HG03575 (cell line): ENCODE measurements around the gene C1QL3.
A peak's percentile ranks its signal among the peaks of the same experiment; 100 is the strongest.

Source experiments
- ATAC-seq: cut with Tn5 transposase; IDR thresholded peaks from one replicate; pipeline ENCODE4 v1.9.1; 2021; ENCODE audit not compliant: unreplicated experiment, insufficient number of reproducible peaks, low FRiP score; ENCODE audit errors: extremely low read depth

The C1QL3 gene

DNA sequence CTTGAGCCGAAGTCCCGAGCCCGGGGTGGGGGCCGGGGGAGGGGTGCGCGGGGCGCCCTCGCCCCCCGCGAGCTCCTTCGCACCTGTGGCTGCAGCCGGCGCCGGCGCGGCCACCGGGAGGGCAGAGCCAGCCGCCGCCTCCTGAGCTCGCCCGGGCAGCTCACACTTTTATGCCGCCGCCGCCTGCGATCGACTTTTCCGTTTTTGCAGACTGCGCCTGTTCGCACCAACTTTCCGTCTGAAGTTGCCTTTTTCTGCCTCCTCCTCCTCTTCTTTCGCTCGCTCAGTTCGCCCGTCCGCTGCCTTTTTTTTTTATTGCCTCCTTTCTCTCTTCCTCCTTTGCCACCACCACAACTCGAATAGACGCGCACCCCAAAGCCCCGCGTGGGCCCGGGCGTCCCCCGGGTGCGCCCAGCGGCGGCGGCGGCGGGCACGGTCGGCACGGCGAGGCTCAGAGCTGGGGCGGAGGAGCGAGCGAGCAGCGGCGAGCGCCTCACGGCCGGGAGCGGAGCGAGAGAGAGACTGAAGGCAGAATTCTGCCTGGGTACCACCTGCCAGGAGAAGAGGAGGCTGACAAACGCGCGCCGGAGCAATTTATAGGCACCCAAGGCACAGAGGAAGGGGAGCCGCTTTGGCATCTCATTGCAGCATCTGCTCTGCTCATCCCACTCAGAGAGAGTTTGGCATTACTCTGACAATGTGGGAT, at the start of gene C1QL3:
Gene C1QL3 (minus strand): TSS at position 569 of the 706 bp plus-strand sequence. CDS start 814 bp downstream, outside the sequence.
- no peak for ATAC-seq

DNA sequence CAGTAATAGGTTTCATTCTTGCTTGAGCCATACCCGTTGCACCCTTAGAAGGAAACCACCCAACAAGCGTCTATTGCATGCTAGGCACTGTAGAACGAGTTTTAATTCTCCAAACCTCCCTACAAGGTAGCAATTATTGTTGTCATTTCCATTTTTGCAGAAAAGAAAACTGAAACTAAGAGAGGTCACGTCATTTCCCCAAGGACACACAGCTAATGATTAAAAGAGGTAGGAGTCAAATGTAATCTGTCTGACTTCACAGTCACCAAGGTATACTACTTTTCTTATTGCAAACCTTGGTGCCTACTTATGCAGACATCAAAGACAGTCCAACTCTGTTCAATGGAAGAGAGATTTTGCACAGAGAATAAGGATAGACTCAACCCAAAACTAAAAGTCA, 49.1 kb upstream of the C1QL3 start:
- ATAC-seq, result peak; percentile 97

DNA sequence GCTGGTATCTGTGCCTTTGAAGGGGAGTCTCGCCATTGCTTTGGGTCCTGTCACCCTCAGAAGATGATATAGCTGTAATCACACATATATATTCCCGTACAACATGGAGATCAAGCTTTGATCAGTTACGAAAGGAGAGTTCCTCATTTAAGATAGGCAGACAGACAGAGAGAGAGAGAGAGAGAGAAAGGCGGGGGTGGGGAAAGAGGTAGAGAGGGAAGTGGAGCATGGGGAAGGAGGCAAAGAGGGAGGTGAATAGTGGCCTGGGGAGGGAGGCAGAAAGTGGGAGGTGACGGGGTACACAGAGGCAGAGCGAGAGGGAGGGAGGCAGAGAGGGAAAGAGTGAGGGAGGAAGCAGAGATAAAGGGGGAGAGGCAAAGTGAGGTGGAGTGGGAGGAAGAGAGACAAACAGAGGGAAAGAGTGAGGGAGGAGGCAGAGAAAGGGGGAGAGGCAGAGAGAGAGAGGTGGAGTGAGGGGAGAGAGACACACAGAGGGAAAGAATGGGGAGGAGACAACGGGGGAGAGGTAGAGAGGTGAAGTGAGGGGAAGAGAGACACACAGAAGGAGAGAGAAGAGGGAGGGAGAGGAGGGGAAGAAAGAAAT, 44.6 kb upstream of the C1QL3 start:
- ATAC-seq, result no peak

DNA sequence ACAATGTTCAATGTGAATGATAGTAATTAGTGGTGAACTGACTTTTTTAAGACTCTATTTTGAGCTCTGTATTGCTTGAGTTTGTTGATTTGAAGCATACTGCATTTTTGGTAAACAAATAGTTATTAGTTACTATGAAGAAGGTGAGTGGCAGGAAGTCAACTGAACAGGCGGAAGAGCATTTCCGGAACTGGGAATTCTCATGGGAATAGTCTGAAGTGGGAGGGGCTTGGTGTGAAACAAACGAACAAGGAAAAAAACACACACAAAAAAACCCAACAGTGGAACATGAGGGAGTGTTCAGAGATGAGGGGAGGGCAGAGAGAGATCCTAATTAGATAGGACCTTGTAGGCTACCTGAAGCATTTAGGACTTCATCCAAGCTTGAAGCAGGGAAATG, 43.9 kb upstream of the C1QL3 start:
- ATAC-seq, result no peak

DNA sequence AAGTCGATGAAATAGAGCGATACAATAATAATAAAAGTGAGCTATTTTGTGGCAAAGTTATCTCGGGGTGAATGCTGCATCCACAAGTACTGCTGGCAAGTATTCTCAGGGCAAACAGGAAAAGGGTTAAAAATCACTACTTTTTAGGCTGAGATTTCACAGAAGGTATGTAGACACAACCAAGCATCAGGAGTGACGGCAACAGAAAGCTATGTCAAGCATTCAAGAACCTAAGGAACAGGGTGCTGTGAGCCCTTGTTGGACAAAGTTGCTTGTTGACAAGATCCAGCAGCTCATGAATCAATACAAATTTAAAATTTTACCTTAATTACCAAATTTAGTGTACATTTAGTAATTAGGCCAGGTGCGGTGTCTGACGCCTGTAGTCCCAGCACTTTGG, 41.2 kb upstream of the C1QL3 start:
- ATAC-seq, result no peak

DNA sequence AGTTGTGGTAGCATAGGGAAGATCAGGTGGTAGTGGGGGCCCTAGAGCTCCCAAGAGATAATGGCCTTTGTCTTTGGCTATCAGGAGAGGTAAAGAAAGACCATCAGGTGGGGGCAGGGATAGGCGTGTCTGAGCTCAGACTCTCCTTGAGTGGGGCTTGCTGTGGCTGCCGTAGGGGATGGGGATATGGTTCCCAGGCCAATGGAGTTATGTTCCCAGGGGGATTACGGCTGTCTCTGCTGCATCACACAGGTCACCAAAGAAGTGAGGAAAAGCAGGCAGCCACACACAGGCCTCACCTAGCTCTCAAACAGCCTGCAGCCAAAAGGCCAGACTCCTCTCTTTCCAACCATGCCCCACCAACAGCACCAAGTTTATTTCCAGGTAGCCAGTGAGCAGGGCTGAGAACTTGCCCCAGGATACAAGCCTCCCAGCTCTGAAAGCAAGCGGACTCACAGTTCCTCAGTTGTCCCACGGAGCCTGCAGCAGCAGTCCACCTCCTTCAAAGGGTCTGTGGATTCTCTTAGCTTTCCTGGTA, 37.6 kb upstream of the C1QL3 start:
- no peak for ATAC-seq

DNA sequence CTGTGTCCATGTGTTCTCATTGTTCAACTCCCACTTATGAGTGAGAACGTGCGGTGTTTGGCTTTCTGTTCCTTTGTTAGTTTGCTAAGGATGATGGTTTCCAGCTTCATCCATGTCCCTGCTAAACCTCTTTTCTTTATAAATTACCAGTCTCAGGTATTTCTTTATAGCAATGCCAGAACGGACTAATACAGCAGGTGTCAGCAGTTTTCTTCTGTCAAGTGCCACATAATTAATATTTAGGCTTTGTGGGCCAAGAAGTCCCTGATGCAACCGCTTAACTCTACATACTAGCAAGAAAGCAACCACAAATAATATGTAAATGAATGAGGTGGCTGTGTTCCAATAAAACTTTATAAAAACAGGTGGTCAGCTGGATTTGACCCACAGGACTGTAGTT, 26.3 kb upstream of the C1QL3 start:
- ATAC-seq, result no peak

DNA sequence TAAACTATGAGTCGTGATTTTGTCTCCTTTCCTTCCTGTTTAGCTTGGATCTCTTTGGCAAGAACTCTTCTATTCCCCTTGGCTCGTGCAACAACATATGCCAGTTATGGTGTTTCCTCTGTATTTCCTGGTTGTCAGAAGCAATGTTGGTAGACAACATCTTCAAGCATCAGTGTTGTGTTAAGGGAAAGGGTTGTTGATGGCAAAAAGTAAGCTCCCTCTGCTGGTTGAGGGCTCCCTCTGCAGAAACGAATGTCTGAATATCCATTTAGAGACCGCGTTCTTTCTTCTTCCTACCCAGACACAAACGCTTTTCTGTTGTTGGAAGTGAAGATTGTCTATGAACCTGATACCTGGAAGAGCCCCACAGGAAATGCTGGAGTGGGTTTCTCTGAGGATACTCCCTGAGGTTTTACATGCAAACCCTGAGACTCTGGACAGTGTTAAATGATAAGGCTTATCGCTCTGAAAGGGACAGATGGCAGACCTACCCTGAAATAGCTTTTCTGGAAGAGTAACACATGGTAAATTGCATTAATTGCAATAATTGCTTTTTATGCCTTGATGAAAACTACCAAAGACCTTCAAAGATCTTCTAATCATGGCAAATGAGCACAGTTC, 23.5 kb upstream of the C1QL3 start:
- no peak for ATAC-seq

DNA sequence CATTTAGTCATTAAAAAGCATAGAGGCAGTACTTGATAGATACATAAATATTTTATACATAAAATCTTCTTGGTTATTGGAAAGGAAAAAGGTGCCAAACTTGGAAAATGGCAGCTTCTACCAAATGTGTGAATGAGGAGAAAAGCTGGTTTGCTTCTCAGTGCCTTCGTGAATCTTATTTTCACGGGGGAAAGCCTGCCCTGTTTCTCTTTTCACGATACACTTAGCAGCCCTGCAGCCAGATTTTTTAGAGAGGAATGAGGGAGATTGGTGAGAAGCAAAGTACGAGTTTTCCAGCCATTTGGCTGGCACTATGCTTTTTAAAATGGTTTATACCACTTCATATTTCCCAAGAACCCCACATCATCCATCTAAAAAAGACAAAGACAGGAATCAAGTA, 22.9 kb upstream of the C1QL3 start:
- no peak for ATAC-seq

DNA sequence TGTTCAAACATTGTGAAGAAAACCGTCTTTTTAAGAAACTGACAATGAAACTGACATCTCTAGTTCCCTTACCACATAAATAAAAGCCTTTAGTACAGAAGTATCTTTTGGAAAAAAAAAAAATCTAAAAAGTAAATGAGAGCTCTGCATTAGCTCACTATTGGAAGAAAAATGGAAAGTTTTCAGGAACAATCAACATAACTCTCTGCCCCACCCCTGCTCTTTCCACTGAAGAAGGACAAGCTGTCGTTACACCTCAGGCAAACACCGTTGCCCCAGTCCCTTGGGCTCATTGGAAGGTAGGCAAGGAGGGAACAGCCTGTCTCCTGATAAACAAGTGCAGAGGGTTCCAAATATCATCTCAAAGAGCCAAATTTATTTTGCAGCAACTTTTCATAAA, 22.4 kb upstream of the C1QL3 start:
- ATAC-seq, result no peak

DNA sequence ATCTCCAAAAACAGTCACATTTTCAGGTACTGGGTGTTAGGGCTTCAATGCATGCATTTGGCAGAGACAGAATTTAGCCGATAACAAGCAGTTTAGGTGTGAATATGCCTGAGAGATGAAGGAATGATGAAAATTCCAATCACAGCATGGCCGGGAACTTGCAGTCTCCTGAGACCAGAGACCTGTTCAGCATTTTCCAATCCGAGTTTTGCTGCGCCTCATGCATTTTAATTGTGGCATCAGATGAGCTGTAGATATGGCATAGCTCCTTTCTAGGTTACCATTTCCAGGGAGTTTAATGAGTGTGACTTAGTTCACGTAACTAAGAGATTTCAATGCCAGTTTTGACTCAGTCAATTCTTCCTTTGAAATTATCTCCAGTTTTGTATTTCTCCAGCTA, 14.5 kb upstream of the C1QL3 start:
- ATAC-seq, result no peak

DNA sequence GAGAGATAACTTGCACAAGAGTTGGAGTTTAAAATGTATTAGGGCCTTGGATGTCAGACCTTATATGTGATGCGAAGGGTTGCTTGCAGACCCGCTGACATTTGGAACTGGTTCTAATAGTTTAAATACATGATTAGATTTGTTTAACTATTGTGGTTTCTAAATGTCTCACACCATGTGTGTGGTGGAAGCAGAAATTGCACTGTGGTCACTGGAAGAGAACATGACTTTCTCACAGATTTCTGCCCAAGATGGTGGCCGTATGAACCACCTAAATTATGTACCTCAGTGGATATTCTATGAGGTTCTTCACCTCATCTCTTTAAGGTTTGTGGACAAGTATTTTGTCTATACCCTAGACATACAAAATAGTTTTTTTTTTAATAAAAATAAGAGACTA, 8.2 kb upstream of the C1QL3 start:
- no peak for ATAC-seq

DNA sequence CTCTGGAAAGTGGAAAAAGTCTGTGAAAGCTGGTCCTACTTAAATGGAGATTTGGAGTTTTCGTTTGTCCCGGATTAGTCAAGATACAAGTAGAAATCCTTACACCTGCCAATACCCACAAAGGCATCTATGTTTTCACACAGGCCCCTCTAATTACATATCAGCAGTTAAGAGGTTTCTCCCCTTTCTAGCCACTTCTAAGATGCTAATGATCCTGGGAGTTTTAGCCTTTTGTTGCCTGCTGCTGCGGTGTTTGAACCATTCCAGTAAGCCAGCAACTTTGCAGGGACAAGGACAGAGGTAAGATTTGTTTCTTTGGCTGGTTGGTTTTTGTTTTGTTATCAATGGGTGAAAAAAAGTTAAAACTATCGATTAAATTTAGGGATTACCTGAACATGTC, 5.8 kb upstream of the C1QL3 start:
- no peak for ATAC-seq

DNA sequence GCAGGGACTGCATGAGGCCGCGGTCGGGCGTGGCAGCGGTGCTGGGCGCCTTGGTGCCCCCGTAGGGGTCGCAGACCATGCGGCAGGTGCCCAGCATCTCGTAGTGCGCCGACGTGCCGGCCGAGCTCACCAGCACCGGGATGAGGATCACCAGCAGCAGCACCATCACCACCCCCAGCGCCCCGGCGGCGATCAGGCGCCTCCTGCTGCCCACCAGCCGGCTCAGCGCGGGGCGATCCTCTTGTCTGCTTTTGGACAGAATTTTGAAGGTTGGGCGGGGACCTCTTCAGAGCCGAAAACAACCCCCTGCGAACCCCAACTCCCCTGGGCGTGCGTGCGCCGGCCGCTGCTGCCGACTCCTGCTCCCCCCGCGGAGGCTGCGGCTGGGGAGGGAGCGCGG, 779 bp downstream of the C1QL3 start:
- ATAC-seq, result no peak

DNA sequence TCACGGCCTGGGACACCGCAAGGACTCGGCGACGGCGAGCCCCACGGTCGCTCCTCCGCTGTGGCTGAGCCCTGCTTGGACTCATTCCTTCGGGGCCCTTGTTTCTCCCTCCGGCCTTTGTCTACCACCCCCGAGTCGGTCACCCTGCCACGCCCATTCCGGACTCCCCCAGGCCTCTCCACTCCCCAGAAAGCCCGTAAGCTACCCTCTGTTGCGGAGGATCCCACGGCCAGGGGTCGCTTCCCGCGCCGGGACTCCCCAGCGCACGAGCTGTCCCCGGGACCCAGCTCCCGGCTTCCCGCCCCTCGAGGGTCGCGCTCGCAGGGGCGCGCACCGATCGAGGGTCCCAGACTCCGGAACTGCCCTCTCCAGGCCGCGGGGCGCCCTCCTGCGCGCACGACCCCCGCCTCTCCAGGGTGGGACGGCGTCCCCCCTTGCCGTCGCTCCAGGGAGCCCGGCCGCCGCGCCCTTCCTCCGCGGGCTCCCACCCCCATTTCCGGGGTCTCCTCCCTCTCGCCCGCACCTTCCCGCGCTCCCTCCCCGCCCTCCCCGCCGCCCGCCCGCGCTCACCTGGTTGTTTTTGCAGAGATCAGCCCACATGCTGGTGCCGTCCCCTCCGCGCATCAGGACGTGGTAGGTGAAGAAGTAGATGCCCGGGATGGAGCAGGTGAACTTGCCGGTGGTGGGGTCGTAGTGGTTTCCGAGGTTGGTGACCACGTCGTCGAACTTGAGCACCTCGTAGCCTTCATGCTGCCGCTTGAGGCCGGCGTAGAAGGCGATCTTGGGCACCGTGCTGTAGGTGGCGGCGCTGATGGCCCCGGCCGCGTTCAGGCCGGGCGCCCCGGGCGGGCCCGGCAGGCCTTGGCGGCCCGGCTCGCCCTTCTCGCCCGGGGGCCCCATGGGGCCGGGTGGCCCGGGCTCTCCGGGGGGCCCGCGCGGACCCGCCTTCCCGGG, 1.5 kb downstream of the C1QL3 start:
- no peak for ATAC-seq

DNA sequence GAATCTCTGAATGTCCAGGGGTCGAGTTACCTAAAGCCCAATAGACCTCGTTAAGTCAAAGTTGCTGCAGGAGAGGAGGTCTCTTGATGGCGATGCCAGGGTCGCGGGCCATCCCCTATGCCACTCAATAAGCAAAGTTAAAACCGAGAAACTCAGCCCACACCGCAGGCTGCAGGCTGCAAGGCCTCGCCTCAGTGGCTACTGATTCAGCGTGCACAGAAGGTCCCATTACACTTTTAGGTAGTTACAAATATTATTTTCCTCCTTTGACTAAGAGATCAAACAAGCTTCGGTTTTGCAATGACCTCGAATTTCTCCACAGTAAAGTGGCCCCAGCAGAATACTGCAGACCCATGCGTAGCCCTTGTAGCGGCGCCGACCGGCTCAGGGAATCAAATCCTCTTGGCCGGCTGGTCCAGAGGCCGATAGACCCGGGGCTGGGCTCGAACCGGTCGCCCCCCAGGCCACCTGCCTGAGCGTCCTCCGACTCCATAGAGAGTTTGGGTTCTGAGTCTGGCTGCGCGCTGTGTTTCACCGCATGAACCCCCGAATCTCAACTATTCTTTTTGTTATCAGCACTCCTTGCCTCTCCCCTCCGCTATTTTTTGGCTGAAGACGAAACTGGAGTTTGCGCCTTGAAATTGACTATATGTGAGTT, 2.3 kb downstream of the C1QL3 start:
- no peak for ATAC-seq

DNA sequence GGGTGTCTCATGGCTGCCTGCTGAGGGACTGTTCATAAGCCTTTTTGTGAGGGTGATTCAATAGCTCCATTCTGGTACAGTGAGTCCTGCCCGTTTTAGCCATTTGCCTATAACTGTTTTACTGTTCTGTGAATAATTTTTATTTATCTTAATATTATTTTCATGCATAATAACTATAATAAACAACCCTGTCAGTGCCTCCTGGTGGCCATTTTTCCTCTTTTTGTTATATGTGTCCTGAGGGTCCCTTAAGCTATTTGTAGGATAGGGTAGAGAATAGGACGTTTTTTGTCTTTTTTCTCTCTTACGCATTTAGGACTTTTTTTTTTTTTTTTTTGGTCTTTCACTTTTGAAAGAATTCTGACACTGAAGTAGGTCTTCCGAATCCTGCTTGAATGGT, 2.9 kb downstream of the C1QL3 start:
- no peak for ATAC-seq

DNA sequence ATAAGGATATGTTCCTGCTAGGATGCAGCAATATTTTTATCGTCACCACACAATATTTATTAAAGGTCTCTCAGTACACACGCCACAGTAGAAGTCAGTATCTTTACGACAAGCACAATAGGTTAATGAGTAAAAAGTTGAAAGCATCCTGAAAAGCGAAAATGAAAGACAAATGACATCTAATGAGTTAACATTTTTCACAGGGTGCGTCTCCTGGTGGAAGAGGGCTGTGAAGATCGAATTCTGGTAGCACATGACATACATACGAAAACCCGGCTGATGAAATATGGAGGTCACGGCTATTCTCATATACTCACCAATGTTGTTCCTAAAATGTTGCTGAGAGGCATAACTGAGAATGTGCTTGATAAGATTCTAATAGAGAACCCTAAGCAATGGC, 10.8 kb downstream of the C1QL3 start:
- ATAC-seq, result no peak

DNA sequence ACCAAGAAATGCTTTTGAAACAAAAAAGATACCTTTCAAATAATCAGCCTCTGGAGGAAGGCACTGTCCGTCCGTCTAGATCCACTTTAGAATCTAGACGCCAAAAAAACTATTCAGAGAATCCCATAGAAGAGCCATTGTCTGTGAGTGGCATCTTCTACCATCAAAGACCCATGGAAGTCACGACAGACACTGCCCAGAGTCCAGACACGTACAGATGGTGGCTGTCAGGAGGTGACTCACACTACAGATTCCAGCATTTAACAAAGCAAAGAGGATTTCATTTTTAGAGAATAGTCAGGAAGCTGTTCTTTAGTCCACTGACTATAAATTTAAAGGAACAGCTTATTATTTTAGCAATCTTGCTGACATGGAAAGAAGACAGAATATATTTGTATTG, 11.7 kb downstream of the C1QL3 start:
- ATAC-seq, result no peak
